HCT116 (cell line): Measurements from ENCODE around the gene NR2C2. TPM values are rescaled to one million over a fixed set of nuclear protein-coding genes. Genes with fewer than 3 reads are reported as not detected.

Experiments used
- ATAC-seq: fragments of 200-7000 bp; cut with Tn5 transposase; 2 replicates; pipeline ENCODE4 v1.9.1; 2020; ENCODE audit warnings: mild to moderate bottlenecking, moderate library complexity
- BruUV-seq: library from RNA; stranded (reverse); fragments of 400-500 nt; replicated peaks from 2 replicates; lab custom pipeline; 2021; lab: Mats Ljungman, UMichigan
- CTCF ChIA-PET: fragments of 300-600 bp; sonication (Branson Sonifier 250); formaldehyde crosslinking; loops from one replicate; lab custom pipeline; 2021; ENCODE audit warnings: antibody characterized with exemption; lab: Charles Lee
- POLR2A ChIA-PET: fragments of 300-600, 350-600 bp; sonication (Branson Sonifier 250); formaldehyde crosslinking; loops from one replicate; lab custom pipeline; 2021; ENCODE audit warnings: antibody characterized with exemption; lab: Charles Lee
- RAD21 ChIA-PET, 2 experiments: fragments of 300-600 bp; sonication (Branson Sonifier 250); formaldehyde crosslinking; loops; one replicate each; lab custom pipeline; 2023; ENCODE audit warnings: low total read pairs in 2 of 2; ENCODE audit not compliant: uncharacterized antibody in 2 of 2, unreplicated experiment in 2 of 2, low non-redundant PET in 1 of 2; lab: Charles Lee
- DNase-seq: peaks from one replicate; pipeline ENCODE4 v3.0.0-alpha.2; 2010; ENCODE audit warnings: low read depth, low spot score
- H2AFZ ChIP-seq: fragments of 200-600 bp; shearing (Covaris generic), sonication (generic); 2 replicates; pipeline ENCODE4 v1.6.1; 2017; ENCODE audit warnings: low read depth, mixed run types, mixed read lengths, antibody characterized with exemption, low read length; ENCODE audit not compliant: poor library complexity, severe bottlenecking
- H3K27ac ChIP-seq: 2 replicates; pipeline ENCODE4 v1.5.1; 2012; ENCODE audit warnings: low read depth, low read length
- H3K27me3 ChIP-seq: fragments of 200-600 bp; sonication (generic); 2 replicates; pipeline ENCODE4 v1.6.1; 2016; ENCODE audit warnings: mixed run types, low read length, mixed read lengths; ENCODE audit not compliant: insufficient read depth
- H3K36me3 ChIP-seq, 2 experiments: fragments of 200-500 bp in 1 of 2; fragments of 200-600 bp in 1 of 2; sonication (Bioruptor generic) in 1 of 2; sonication (generic) in 1 of 2; 2 replicates each; pipeline versions ENCODE4 v1.5.1 to v1.6.1; 2014 to 2016; ENCODE audit warnings: low read length in 2 of 2, inconsistent platforms in 1 of 2, mixed read lengths in 1 of 2, mixed run types in 1 of 2; ENCODE audit not compliant: insufficient read depth in 2 of 2, control insufficient read depth in 1 of 2
- H3K4me1 ChIP-seq, 2 experiments: fragments of 200-600 bp in 1 of 2; sonication (generic) in 1 of 2; 2 replicates each; pipeline versions ENCODE4 v1.5.1 to v1.6.1; 2012 to 2017; ENCODE audit warnings: low read length in 2 of 2, inconsistent platforms in 1 of 2, mild to moderate bottlenecking in 1 of 2, mixed read lengths in 1 of 2, mixed run types in 1 of 2, moderate library complexity in 1 of 2; ENCODE audit not compliant: insufficient read depth in 2 of 2, control insufficient read depth in 1 of 2
- H3K4me2 ChIP-seq: fragments of 200-600 bp; sonication (generic); 2 replicates; pipeline ENCODE4 v1.6.1; 2017; ENCODE audit warnings: mixed run types, low read length, mixed read lengths
- H3K4me3 ChIP-seq, 2 experiments: fragments of 200-600 bp in 1 of 2; sonication (generic) in 1 of 2; replicated peaks in 1 of 2; 2 replicates each; pipeline ENCODE4 v1.5.1; 2011 to 2016; ENCODE audit warnings: low read length in 2 of 2, control low read depth in 1 of 2, low read depth in 1 of 2, mild to moderate bottlenecking in 1 of 2, mixed read lengths in 1 of 2, mixed run types in 1 of 2
- H3K79me2 ChIP-seq: fragments of 200-600 bp; sonication (generic); 2 replicates; pipeline ENCODE4 v1.6.1; 2017; ENCODE audit warnings: mild to moderate bottlenecking, mixed run types, low read length, moderate library complexity, mixed read lengths; ENCODE audit not compliant: insufficient read depth
- H3K9ac ChIP-seq: fragments of 200-600 bp; sonication (generic); 2 replicates; pipeline ENCODE4 v1.6.1; 2016; ENCODE audit warnings: low read length, mixed read lengths
- H3K9me2 ChIP-seq: fragments of 200-600 bp; sonication (generic), shearing (Covaris generic); 2 replicates; pipeline ENCODE4 v1.6.1; 2017; ENCODE audit warnings: mixed run types, mild to moderate bottlenecking, moderate library complexity; ENCODE audit not compliant: insufficient read depth
- H3K9me3 ChIP-seq, 2 experiments: fragments of 200-500 bp in 1 of 2; fragments of 200-600 bp in 1 of 2; sonication (Bioruptor generic) in 1 of 2; sonication (generic) in 1 of 2; 2 replicates each; pipeline ENCODE4 v1.6.1; 2014 to 2017; ENCODE audit warnings: low read length in 2 of 2, mixed read lengths in 2 of 2, inconsistent platforms in 1 of 2, low read depth in 1 of 2, mild to moderate bottlenecking in 1 of 2, mixed run types in 1 of 2, moderate library complexity in 1 of 2; ENCODE audit not compliant: control insufficient read depth in 1 of 2, insufficient read depth in 1 of 2
- H4K20me1 ChIP-seq: fragments of 200-600 bp; sonication (generic), shearing (Covaris generic); 2 replicates; pipeline ENCODE4 v1.6.1; 2017; ENCODE audit warnings: mixed run types, mild to moderate bottlenecking, moderate library complexity; ENCODE audit not compliant: insufficient read depth
- CEBPB ChIP-seq: IDR thresholded peaks from 2 replicates; pipeline ENCODE4 v1.6.1; 2012; ENCODE audit warnings: low read depth
- EGR1 ChIP-seq: IDR thresholded peaks from 2 replicates; pipeline ENCODE4 v1.6.1; 2012; ENCODE audit warnings: low read depth
- EZH2phosphoT487 ChIP-seq: fragments of 200-600 bp; IDR thresholded peaks from 2 replicates; pipeline ENCODE4 v1.6.1; 2018; ENCODE audit warnings: antibody characterized with exemption, borderline replicate concordance
- POLR2A ChIP-seq: IDR thresholded peaks from 2 replicates; pipeline ENCODE4 v1.7.0; 2011; ENCODE audit warnings: borderline replicate concordance; ENCODE audit not compliant: insufficient read depth, insufficient read length; ENCODE audit errors: extremely low read depth
- POLR2AphosphoS5 ChIP-seq: IDR thresholded peaks from 2 replicates; pipeline ENCODE4 v1.6.1; 2011; ENCODE audit warnings: mild to moderate bottlenecking, low read depth, low read length, moderate library complexity
- RAD21 ChIP-seq: IDR thresholded peaks from 2 replicates; pipeline ENCODE4 v1.6.1; 2012; ENCODE audit warnings: low read depth, mild to moderate bottlenecking
- SIN3A ChIP-seq: IDR thresholded peaks from 2 replicates; pipeline ENCODE4 v1.6.1; 2012; ENCODE audit warnings: low read depth
- YY1 ChIP-seq: IDR thresholded peaks from 2 replicates; pipeline ENCODE4 v1.6.1; 2011; ENCODE audit warnings: low read length, low read depth, moderate library complexity, mild to moderate bottlenecking; ENCODE audit not compliant: insufficient replicate concordance; ENCODE audit errors: extremely low read depth
- ZFX ChIP-seq: fragments of 450-650 bp; IDR thresholded peaks from 2 replicates; pipeline ENCODE4 v1.6.1; 2017
- ZNF274 ChIP-seq: fragments of 200-500 bp; sonication (Bioruptor generic); IDR thresholded peaks from 2 replicates; pipeline ENCODE4 v1.6.1; 2014; ENCODE audit warnings: mild to moderate bottlenecking, low read depth, low read length, inconsistent platforms
- intact Hi-C: fragments of 100-400 bp; cut with micrococcal nuclease; formaldehyde crosslinking; loops from 2 replicates; pipeline ENCODE4 v1.10.0; 2022
- total RNA-seq: library from RNA; stranded (reverse); gene quantifications from one replicate; pipeline ENCODE4 v1.2.1, GENCODE V29; 2021; ENCODE audit not compliant: unreplicated experiment
- TF ChIP-seq, protein P1 (sequence below), 3 experiments: fragments of 200-600 bp in 1 of 3; sonication (generic) in 1 of 3; IDR thresholded peaks in 2 of 3; conservative IDR thresholded peaks in 1 of 3; 2 replicates each; pipeline ENCODE4 v1.5.1; 2012 to 2017; ENCODE audit warnings: low read depth in 2 of 3, low read length in 2 of 3, antibody characterized with exemption in 1 of 3, borderline replicate concordance in 1 of 3, control low read depth in 1 of 3, mild to moderate bottlenecking in 1 of 3, mixed read lengths in 1 of 3, mixed run types in 1 of 3, moderate library complexity in 1 of 3; ENCODE audit not compliant: insufficient read depth in 1 of 3
- TF ChIP-seq, protein P2 (sequence below): IDR thresholded peaks from 2 replicates; pipeline ENCODE4 v1.6.1; 2012
- TF ChIP-seq, protein P3 (sequence below): IDR thresholded peaks from 2 replicates; pipeline ENCODE4 v1.6.1; 2012

The NR2C2 gene
- total RNA-seq, 1 experiment from 2014 or later: 45.0 TPM

DNA sequence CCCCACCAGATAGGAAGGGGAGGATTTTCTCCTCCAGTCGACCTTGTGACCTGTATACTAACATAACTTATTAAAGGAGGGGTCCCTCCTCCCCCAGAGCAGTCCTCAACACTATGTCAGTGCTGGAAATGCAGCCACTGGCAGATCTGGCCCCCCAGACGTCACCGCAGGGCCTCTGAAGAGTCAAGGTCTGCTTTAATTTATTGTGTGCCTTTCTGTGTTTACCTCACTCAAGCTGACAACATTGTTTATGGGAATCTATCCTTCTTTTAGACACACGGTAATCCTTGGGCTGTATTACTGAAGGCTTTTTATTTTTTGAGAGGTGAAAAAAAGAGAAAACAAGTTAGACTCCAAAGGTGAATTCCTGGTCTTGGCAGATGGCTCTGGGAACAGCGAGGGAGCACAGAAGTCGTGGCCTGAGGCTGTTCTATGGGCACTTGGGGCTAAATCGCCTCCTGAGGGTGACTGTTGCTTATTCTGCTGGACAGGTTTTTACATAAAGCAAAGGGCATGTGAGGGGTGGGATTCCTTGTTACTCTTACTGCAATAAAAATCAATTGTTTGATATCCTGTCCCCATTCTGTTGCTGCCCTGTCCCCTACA lies 13.5 kb upstream of the NR2C2 start (continued):
- TF ChIP-seq POLR2AphosphoS5 (no peak), RAD21 (no peak), SIN3A (no peak), ZNF274 (no peak), YY1 (no peak)
- TF ChIP-seq, protein P1, sequence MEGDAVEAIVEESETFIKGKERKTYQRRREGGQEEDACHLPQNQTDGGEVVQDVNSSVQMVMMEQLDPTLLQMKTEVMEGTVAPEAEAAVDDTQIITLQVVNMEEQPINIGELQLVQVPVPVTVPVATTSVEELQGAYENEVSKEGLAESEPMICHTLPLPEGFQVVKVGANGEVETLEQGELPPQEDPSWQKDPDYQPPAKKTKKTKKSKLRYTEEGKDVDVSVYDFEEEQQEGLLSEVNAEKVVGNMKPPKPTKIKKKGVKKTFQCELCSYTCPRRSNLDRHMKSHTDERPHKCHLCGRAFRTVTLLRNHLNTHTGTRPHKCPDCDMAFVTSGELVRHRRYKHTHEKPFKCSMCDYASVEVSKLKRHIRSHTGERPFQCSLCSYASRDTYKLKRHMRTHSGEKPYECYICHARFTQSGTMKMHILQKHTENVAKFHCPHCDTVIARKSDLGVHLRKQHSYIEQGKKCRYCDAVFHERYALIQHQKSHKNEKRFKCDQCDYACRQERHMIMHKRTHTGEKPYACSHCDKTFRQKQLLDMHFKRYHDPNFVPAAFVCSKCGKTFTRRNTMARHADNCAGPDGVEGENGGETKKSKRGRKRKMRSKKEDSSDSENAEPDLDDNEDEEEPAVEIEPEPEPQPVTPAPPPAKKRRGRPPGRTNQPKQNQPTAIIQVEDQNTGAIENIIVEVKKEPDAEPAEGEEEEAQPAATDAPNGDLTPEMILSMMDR (IDR thresholded peaks at IDR 0.05 in 2 of 3, conservative IDR thresholded peaks at IDR 0.05 in 1 of 3; ENCODE audit: borderline replicate concordance in 1 of 3, insufficient read depth in 1 of 3, low read depth in 2 of 3, low read length in 2 of 3): no peak
- TF ChIP-seq, protein P2, sequence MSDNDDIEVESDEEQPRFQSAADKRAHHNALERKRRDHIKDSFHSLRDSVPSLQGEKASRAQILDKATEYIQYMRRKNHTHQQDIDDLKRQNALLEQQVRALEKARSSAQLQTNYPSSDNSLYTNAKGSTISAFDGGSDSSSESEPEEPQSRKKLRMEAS: no peak

DNA sequence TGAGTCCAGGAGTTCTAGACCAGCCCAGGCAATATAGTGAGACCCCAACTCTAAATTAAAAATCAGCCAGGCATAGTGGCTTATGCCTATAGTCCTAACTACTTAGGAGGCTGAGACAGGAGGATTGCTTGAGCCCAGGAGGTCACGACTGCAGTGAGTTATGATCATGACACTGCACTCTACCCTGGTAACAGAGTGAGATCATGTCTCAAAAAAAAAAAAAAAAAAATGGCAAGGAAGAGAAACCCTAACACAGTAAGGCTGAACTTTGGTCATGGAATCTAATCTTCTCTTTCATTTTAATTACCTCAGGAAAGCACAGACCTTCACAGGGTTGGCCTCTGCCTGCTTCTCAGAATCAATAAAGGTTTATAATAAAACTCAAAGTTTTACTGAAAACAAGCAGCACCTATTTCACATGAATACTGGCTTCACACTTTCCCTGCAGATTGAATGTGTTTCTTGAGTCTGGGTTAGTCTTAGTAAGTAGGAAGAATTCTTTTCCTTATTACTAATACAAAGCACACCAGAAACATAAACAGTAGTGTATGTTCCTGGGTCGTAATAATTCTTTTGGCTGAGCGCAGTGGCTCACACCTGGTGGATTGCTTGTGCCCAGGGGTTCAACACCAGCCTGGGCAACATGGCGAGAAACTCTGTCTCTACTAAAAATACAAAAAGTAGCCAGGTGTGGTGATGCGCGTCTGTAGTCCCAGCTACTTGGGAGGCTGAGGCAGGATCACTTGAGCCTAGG lies 11.6 kb upstream of the NR2C2 start:
- Histone ChIP-seq H3K9ac (no peak overlapping the region), H2AFZ (no peak overlapping the region), H3K9me3 (no peaks in the 10 kb centered on the region), H3K9me2 (no peaks in the 10 kb centered on the region), H3K4me3 (no peak overlapping the region), H3K4me2 (no peak overlapping the region), H3K36me3 (no peaks in the 10 kb centered on the region), H3K79me2 (no peaks in the 10 kb centered on the region), H4K20me1 (no peaks in the 10 kb centered on the region), H3K27ac (no peak overlapping the region), H3K4me1 (no peaks in the 10 kb centered on the region), H3K27me3 (no peaks in the 10 kb centered on the region)
- DNase-seq (no peak), ATAC-seq (no peak)
- ChIA-PET CTCF (no interaction called here), RAD21 (no interaction called here), POLR2A (no interaction called here)
- no peak for TF ChIP-seq YY1
- TF ChIP-seq CEBPB: no peak
- TF ChIP-seq ZNF274: no peak
- TF ChIP-seq EGR1: no peak
- TF ChIP-seq POLR2A: no peak
- TF ChIP-seq EZH2phosphoT487: no peak
- no peak for TF ChIP-seq SIN3A
- TF ChIP-seq, protein P3, sequence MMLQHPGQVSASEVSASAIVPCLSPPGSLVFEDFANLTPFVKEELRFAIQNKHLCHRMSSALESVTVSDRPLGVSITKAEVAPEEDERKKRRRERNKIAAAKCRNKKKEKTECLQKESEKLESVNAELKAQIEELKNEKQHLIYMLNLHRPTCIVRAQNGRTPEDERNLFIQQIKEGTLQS: no peak
- TF ChIP-seq, protein P1 (IDR thresholded peaks at IDR 0.05 in 2 of 3, conservative IDR thresholded peaks at IDR 0.05 in 1 of 3; ENCODE audit: borderline replicate concordance in 1 of 3, insufficient read depth in 1 of 3, low read depth in 2 of 3, low read length in 2 of 3): no peak
- TF ChIP-seq ZFX: no peak
- intact Hi-C loops: no loop called here
- BruUV-seq: no TSS peak
